GM13977 (cell line): ENCODE measurements around the gene RFX8.

Experiments used
- DNase-seq: peaks from one replicate; pipeline ENCODE4 v3.0.0; 2012; ENCODE audit warnings: low spot score
- CTCF ChIP-seq: IDR thresholded peaks from 2 replicates; pipeline ENCODE4 v1.5.1; 2012; ENCODE audit warnings: mild to moderate bottlenecking, control low read depth; ENCODE audit not compliant: insufficient read depth; ENCODE audit errors: extremely low read depth, missing control alignments
- in situ Hi-C: fragments of 300-500 bp; cut with MboI; formaldehyde crosslinking; loops from one replicate; pipeline ENCODE4 v1.12.0; 2022; ENCODE audit warnings: low sequenced_read_pairs, low pct_unique_long_range_greater_than_20kb, mixed read lengths, inconsistent platforms; ENCODE audit not compliant: unreplicated experiment

RFX8 gene

DNA sequence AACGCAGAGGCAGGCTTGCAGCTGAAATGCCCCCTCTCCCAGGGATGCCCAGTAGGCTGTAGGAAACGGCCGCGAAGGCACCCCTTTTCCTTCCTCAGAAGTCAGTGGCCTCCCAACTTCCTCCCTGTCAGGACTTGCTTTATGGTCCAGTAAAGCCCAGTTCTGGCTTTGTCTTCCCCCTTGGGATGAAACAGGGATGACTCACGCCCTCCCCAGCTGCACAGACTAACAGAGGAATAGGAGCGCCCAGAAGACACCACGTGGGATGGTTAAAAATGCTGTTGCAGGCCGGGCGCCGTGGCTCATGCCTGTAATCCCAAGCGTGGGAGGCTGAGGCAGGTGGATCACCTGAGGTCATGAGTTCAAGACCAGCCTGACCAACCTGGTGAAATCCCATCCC is 94.5 kb downstream of the RFX8 start:
- TF ChIP-seq CTCF, result no peak
- no peak for DNase-seq
- in situ Hi-C loops, result no loop called here

GRCh38 chr2:101379091-101379490 is 95.8 kb downstream of the RFX8 start:
- no peak for TF ChIP-seq CTCF
- in situ Hi-C loops, result no loop called here
- no peak for DNase-seq

GRCh38 chr2:101375653-101376052 is 99.3 kb downstream of the RFX8 start:
- in situ Hi-C loops, result no loop called here
- no peak for TF ChIP-seq CTCF
- no peak for DNase-seq

DNA sequence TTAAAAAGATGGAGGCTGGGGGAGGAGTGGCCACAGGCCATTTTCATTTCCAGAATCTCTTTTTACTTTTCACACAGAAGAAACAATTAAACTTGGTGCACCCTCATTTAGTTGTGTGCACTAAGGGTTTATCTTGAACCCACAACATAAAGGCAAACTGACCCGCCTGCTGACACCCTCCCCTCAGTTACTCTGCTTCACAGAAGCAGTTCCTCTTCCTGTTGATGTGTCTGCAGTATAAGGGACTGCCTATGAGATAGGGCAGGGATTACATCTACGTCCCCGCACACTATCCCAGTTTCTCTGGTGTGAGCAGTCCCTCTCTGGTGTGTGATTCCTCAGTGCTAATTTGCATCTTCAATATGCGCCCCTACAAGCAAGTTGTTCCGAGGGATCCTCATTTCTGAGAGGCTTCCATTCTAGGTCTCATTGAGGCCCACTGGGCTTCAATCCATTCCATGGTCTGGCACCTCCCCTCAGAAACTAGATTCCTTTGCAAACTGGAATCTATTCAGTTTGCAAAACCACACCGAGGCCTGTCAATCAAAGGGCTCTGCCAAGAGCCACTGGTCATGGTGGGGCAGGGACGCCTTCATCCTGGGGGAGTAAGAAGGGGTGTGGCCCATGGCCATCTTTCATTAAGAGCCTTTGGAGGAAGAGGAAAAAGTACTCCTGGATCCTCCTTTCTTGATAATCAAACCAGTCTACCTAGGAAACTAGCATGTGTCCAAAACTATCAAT is 99.9 kb downstream of the RFX8 start:
- in situ Hi-C loops, result loop anchor here (25.0 kb wide), 1 partner anchor 113 kb away; the partner anchor contains the start of gene CNOT11
- no peak for DNase-seq
- TF ChIP-seq CTCF, result no peak

GRCh38 chr2:101372792-101373191 is 102.1 kb downstream of the RFX8 start:
- DNase-seq, result no peak
- in situ Hi-C loops, result loop anchor here (25.0 kb wide), 1 partner anchor 110 kb away; the partner anchor contains the start of gene CNOT11
- no peak for TF ChIP-seq CTCF

GRCh38 chr2:101371636-101372035 is 103.3 kb downstream of the RFX8 start:
- DNase-seq, result no peak
- in situ Hi-C loops, result loop anchor here (25.0 kb wide), 1 partner anchor 109 kb away; the partner anchor contains the start of gene CNOT11
- no peak for TF ChIP-seq CTCF
